ENCODE results near the gene IPO8. TPM values are rescaled to one million over a fixed set of nuclear protein-coding genes. Genes with fewer than 3 reads are reported as not detected.

Gene IPO8
- 27.7 and 30.1 TPM in 2 replicates for total RNA-seq

DNA sequence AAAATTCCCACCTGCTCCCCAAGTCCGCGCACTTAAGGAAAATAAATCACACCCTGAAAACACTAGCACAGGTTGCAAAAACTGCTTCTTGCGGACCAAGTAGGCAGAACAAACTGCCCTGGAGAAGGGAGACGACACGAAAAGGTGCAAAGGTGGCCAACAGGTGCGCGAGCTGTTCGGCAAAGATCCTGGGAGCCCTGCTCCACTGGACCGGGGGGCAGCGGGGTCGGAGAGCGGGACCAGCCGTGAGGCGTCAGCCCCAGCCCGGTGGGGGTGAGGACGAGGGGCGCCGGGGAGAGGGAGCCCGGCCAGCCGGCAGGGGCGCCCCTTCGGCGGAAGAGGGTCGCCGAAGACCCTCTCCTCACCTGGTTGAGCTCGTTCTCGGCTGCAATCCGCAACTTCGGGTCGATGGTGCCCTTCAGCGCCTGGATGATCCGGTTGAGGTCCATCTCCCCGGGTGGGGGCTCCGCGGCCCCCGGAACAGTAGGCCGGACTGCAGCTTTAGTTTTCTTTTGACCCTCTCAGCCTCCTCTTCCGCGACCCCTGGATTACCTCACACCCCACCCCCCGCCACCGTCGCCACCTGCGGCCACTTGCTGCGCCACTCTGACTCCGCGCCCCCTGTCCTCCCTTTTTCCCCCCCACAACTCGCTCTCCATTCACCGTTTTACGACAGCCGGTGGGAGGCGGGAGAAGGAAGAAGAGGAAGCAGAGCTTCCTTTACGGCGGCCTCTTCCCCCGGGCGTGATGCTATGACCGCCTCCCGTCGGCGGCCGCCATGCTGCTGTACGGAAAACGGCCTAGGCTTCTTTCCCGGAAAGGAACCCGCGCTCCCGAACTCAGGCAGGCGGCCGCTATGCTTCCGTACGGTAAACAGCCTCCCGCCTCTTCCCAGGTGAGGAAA lies at the start of gene IPO8:
Gene IPO8, minus strand, starts transcription at position 671 of the 904 bp plus-strand sequence. Its CDS starts 222 bp downstream, at position 449.

Other genes starting within 250 kb of the IPO8 start
- 28.7 and 29.7 TPM in 2 replicates for gene CAPRIN2, start 59.1 kb upstream of the IPO8 start, total RNA-seq
- gene TSPAN11, start 230.9 kb upstream of the IPO8 start, total RNA-seq = 7.2 and 16.5 TPM in 2 replicates

Data from vein endothelial cell (primary cell).